CD4-positive, alpha-beta memory T cell (primary cell): ENCODE measurements around the gene FASN. TPM values are rescaled to one million over a fixed set of nuclear protein-coding genes. Genes with fewer than 3 reads are reported as not detected.
A peak's percentile ranks its signal among the peaks of the same experiment; 100 is the strongest.

Source experiments
- CTCF ChIA-PET: fragments of 350-600 bp; sonication (Branson Sonifier 250); formaldehyde crosslinking; loops from one replicate; lab custom pipeline; 2021; ENCODE audit warnings: inconsistent platforms; ENCODE audit not compliant: partially characterized antibody; lab: Charles Lee
- POLR2A ChIA-PET: fragments of 350-600 bp; sonication (Branson Sonifier 250); formaldehyde crosslinking; loops from one replicate; lab custom pipeline; 2021; ENCODE audit not compliant: partially characterized antibody; lab: Charles Lee
- DNase-seq, 5 donors: peaks; one replicate each; pipeline versions ENCODE4 v3.0.0 to v3.0.0-alpha.2; 2020 to 2022; ENCODE audit warnings: mixed read lengths in 1 of 5
- H3K27ac ChIP-seq: one replicate; pipeline ENCODE4 v1.7.0; 2013; ENCODE audit warnings: low read depth, low read length
- H3K27me3 ChIP-seq: 2 replicates; pipeline ENCODE4 v1.7.0; 2013; ENCODE audit warnings: mild to moderate bottlenecking, low read length, moderate library complexity; ENCODE audit not compliant: insufficient read depth
- H3K36me3 ChIP-seq: 2 replicates; pipeline ENCODE4 v1.7.0; 2013; ENCODE audit warnings: mild to moderate bottlenecking, low read length, moderate library complexity; ENCODE audit not compliant: insufficient read depth
- H3K4me1 ChIP-seq: 2 replicates; pipeline ENCODE4 v1.7.0; 2013; ENCODE audit warnings: mild to moderate bottlenecking, low read length, moderate library complexity; ENCODE audit not compliant: insufficient read depth
- H3K4me3 ChIP-seq, 2 donors: one replicate each; pipeline ENCODE4 v1.7.0; 2013; ENCODE audit warnings: low read length in 2 of 2, mild to moderate bottlenecking in 1 of 2
- H3K9me3 ChIP-seq, 2 donors: one replicate each; pipeline ENCODE4 v1.7.0; 2013; ENCODE audit warnings: low read length in 2 of 2, control low read depth in 1 of 2; ENCODE audit not compliant: control insufficient read depth in 1 of 2
- H3K27ac Mint-ChIP-seq, 7 donors: one replicate each; pipeline ENCODE4 v1.8.0; 2020 to 2021; ENCODE audit warnings: mixed read lengths in 7 of 7, mild to moderate bottlenecking in 6 of 7, inconsistent platforms in 3 of 7, moderate library complexity in 3 of 7
- H3K27me3 Mint-ChIP-seq, 2 donors: one replicate each; pipeline ENCODE4 v1.8.0; 2020 to 2021; ENCODE audit warnings: mixed read lengths in 2 of 2
- H3K36me3 Mint-ChIP-seq, 2 donors: one replicate each; pipeline ENCODE4 v1.8.0; 2020 to 2021; ENCODE audit warnings: mixed read lengths in 2 of 2, inconsistent platforms in 1 of 2, mild to moderate bottlenecking in 1 of 2
- H3K4me1 Mint-ChIP-seq, 4 donors: one replicate each; pipeline ENCODE4 v1.8.0; 2020 to 2021; ENCODE audit warnings: mixed read lengths in 4 of 4, mild to moderate bottlenecking in 1 of 4
- H3K4me3 Mint-ChIP-seq, 8 donors: one replicate each; pipeline ENCODE4 v1.8.0; 2020 to 2021; ENCODE audit warnings: mixed read lengths in 8 of 8, mild to moderate bottlenecking in 7 of 8, moderate library complexity in 6 of 8, inconsistent platforms in 3 of 8
- H3K9me3 Mint-ChIP-seq, 8 donors: one replicate each; pipeline ENCODE4 v1.8.0; 2020 to 2021; ENCODE audit warnings: mixed read lengths in 8 of 8, mild to moderate bottlenecking in 5 of 8, inconsistent platforms in 3 of 8, moderate library complexity in 1 of 8
- intact Hi-C: fragments of 100-400 bp; cut with micrococcal nuclease; formaldehyde crosslinking; loops from one replicate; pipeline ENCODE4 v1.15.1; 2023
- polyA plus RNA-seq, 2 donors: library from polyadenylated mRNA; unstranded; fragments of 300-500 nt; fragmentation: Illumina TruSeq; gene quantifications; one replicate each; pipeline ENCODE4 v1.2.3, GENCODE V29; 2021
- total RNA-seq, 2 experiments: library from RNA; stranded (reverse); gene quantifications; one replicate each; pipeline ENCODE4 v1.2.3, GENCODE V29; 2021

Gene FASN
- total and polyA plus RNA-seq, 4 experiments from 2014 or later, result 0.03 to 27.7 (median 15.0) TPM

DNA sequence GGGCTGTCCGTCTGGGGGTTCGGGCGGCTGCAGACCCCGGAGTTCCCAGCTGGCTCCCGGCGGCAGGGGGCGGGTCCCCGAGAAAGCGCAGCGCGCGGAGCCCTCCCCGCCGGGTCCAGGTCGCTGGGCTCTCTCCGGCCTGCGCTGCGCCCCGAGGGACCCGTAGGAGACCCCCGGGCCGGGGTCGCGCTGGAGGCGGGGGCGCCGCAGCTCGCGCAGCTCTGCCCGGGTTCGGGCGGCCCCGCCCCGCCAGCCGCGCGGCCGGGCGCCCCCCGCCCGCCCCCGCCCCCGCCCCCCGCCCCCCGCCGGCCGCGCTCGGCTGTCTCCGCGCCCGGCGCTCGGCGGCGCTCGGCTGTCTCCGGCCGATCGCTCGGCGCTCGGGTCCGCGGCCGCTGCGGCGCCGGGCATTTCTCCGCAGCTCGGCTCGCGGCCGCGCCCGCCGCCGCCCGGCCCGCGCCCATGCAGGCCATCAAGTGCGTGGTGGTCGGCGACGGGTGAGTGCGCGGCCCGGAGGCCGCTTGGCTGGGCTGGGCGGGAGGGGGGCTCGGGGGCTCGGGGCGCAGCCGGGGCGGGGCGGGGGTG is 66.6 kb downstream of the FASN start, which contains the start of gene RAC3:
RAC3 (plus strand) TSS at position 376 of the 582 bp plus-strand sequence; CDS start at position 460, 84 bp downstream.
- H3K4me3 ChIP-seq, result peak within 1 kb of the TSS in 1 of 2 donors; percentile 46
- H3K9me3 Mint-ChIP-seq, result no peaks in the 10 kb centered on the region
- H3K27ac ChIP-seq, result no peak within 1 kb of the TSS
- intact Hi-C loops, result loop anchor here (2.0 to 10.0 kb wide), 3 partner anchors 203 to 519 kb away; partner anchors contain the start of genes HEXD and OGFOD3
- peak within 1 kb of the TSS in 6 of 7 donors; percentile 48 to 91 (median 76) for H3K27ac Mint-ChIP-seq
- ChIA-PET POLR2A (interaction anchor here (1.3 to 3.2 kb wide), 10 partner anchors 10 to 182 kb away, joined by 3 to 28 read pairs (median 10); partner anchors contain the start of genes CENPX, DUS1L, FASN and GPS1), CTCF (interaction anchor here (2.2 to 4.1 kb wide), 2 partner anchors 123 to 266 kb away, joined by 12 to 70 read pairs; no protein-coding TSS in a partner anchor)
- peaks cover 0 to 5% of the 10 kb centered on the region in 2 donors for H3K36me3 Mint-ChIP-seq
- peaks cover 20% of the 10 kb centered on the region for H3K4me1 ChIP-seq
- H3K9me3 ChIP-seq, result no peaks in the 10 kb centered on the region
- no peak for DNase-seq
- no peaks in the 10 kb centered on the region for H3K27me3 Mint-ChIP-seq
- H3K4me1 Mint-ChIP-seq, result peaks cover 5 to 19% (median 11%) of the 10 kb centered on the region in 4 donors
- no peaks in the 10 kb centered on the region for H3K36me3 ChIP-seq
- peak within 1 kb of the TSS; percentile 79 to 89 (median 86) for H3K4me3 Mint-ChIP-seq
- no peaks in the 10 kb centered on the region for H3K27me3 ChIP-seq

DNA sequence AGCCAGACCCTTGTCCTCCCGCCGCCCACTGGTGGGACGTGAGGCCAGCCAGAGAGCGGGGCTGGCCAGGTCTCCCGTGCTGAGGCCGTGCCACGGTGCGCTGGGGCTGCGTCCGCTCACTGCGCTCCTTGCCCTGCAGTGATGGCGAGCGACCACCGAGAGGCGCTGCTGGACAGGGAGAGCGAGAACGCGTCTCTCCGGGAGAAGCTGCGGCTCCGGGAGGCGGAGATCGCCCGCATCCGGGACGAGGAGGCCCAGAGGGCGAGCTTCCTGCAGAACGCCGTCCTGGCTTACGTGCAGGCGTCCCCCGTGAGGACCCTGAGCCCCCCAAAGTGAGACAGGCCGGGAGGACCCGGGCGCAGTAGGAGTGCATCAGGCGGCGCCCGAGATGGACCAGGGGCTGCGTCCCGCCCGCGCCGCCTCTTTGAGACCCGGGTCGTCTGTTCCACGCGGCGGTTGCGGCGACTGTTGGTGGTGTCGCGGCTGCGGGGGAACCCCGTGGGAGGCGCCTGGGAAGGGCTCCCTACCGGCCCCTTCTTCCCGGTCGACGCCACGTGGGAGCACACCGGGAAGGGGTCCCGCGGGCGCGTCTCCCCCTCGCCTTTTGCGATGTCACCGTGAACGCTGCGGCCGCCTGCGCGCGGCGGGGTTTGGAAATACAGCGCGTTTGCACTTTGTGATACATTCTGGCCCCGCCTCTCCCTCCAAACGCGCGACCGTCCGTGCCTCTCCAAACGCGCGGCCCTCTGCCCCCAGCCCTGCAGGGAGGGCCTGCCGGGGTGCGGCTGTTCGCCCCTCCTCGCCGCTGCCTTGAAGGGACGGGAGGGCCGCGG is 67.3 kb downstream of the FASN start:
- POLR2A ChIA-PET, result interaction anchor here (0.7 to 3.2 kb wide), 20 partner anchors 9 to 488 kb away, joined by 3 to 28 read pairs (median 6); partner anchors contain the start of genes CENPX, DUS1L, FASN and GPS1
- peak; percentile 78 to 88 (median 85) for DNase-seq
- Mint-ChIP-seq H3K36me3 (peaks cover 0 to 5% of the 10 kb centered on the region in 2 donors), H3K4me3 (peak overlapping the region; percentile 79 to 89 (median 86)), H3K4me1 (peaks cover 5 to 14% (median 10%) of the 10 kb centered on the region in 4 donors), H3K27me3 (no peaks in the 10 kb centered on the region), H3K27ac (peak overlapping the region in 6 of 7 donors; percentile 48 to 91 (median 76)), H3K9me3 (no peaks in the 10 kb centered on the region)
- Histone ChIP-seq H3K27me3 (no peaks in the 10 kb centered on the region), H3K9me3 (no peaks in the 10 kb centered on the region), H3K4me3 (peak overlapping the region in 1 of 2 donors; percentile 46), H3K27ac (no peak overlapping the region), H3K36me3 (no peaks in the 10 kb centered on the region), H3K4me1 (peaks cover 13% of the 10 kb centered on the region)
- CTCF ChIA-PET, result interaction anchor here (0.6 to 4.1 kb wide), 28 partner anchors 9 to 291 kb away, joined by 3 to 70 read pairs (median 5); partner anchors contain the start of gene CENPX
- intact Hi-C loops, result loop anchor here (1.0 to 10.0 kb wide), 4 partner anchors 124 to 520 kb away; partner anchors contain the start of genes HEXD and OGFOD3

DNA sequence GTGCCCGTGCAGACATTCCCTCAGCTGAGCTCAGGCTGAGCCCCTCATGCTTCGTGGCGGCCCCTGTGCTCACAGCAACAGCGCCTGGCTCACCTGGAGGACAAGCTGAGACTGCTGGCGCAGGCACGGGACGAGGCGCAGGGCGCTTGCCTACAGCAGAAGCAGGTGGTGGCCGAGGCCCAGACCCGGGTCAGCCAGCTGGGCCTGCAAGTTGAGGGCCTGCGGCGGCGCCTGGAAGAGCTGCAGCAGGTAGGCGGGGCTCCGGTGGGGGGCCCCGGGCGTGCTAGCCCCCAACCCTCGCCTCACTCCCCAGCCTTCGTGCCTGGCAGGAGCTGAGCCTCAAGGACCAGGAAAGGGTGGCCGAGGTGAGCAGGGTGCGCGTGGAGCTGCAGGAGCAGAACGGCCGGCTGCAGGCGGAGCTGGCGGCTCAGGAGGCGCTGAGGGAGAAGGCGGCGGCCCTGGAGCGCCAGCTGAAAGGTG is 68.0 kb downstream of the FASN start:
- DNase-seq, result no peak
- Histone ChIP-seq H3K27ac (no peak overlapping the region), H3K27me3 (no peaks in the 10 kb centered on the region), H3K36me3 (no peaks in the 10 kb centered on the region), H3K4me3 (no peak overlapping the region), H3K4me1 (peaks cover 12% of the 10 kb centered on the region), H3K9me3 (no peaks in the 10 kb centered on the region)
- ChIA-PET POLR2A (interaction anchor here (0.7 to 3.2 kb wide), 20 partner anchors 8 to 489 kb away, joined by 3 to 28 read pairs (median 5); partner anchors contain the start of genes CENPX, DUS1L, FASN and GPS1), CTCF (interaction anchor here (0.8 to 4.1 kb wide), 26 partner anchors 9 to 292 kb away, joined by 3 to 70 read pairs (median 5); partner anchors contain the start of gene CENPX)
- Mint-ChIP-seq H3K27ac (no peak overlapping the region), H3K4me3 (peak overlapping the region in 1 of 8 donors; percentile 85), H3K27me3 (no peaks in the 10 kb centered on the region), H3K36me3 (peaks cover 0 to under 1% of the 10 kb centered on the region in 2 donors), H3K4me1 (peaks cover 3 to 10% (median 6%) of the 10 kb centered on the region in 4 donors), H3K9me3 (no peaks in the 10 kb centered on the region)
- intact Hi-C loops, result loop anchor here (1.0 to 10.0 kb wide), 4 partner anchors 124 to 521 kb away; partner anchors contain the start of genes HEXD and OGFOD3

GRCh38 chr17:82029391-82029790 is 68.6 kb downstream of the FASN start:
- Histone ChIP-seq H3K27ac (no peak overlapping the region), H3K4me3 (no peak overlapping the region), H3K4me1 (peaks cover 12% of the 10 kb centered on the region), H3K9me3 (no peaks in the 10 kb centered on the region), H3K27me3 (no peaks in the 10 kb centered on the region), H3K36me3 (no peaks in the 10 kb centered on the region)
- no peak for DNase-seq
- Mint-ChIP-seq H3K27ac (peak overlapping the region in 2 of 7 donors; percentile 64 to 81), H3K4me3 (peak overlapping the region in 4 of 8 donors; percentile 39 to 60 (median 54)), H3K27me3 (no peaks in the 10 kb centered on the region), H3K9me3 (no peaks in the 10 kb centered on the region), H3K36me3 (no peaks in the 10 kb centered on the region), H3K4me1 (peaks cover 3 to 8% (median 5%) of the 10 kb centered on the region in 4 donors)
- POLR2A ChIA-PET, result interaction anchor here (0.9 to 3.2 kb wide), 12 partner anchors 8 to 200 kb away, joined by 3 to 28 read pairs (median 6); partner anchors contain the start of genes CENPX, DUS1L, FASN and SLC16A3
- intact Hi-C loops, result no loop called here
- CTCF ChIA-PET, result interaction anchor here (1.0 to 4.1 kb wide), 16 partner anchors 8 to 292 kb away, joined by 4 to 70 read pairs (median 7); partner anchors contain the start of gene CENPX

DNA sequence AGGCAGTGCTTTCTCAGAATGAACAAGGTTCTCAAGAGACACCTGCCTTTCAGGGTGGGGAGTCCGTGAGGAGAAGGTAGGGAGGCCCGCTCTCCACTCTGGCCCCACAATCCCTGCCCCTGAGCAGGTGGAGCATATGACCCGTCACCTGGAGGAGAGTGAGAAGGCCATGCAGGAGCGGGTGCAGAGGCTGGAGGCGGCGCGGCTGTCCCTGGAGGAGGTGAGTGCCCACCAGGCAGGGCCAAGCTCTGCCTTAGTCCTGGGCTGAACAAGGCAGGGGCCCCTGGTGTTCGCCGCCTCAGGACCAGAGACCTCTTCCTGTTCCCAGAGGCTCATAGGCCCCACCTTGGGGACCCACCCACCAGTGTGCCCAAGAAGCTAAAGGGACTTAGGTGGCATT is 69.1 kb downstream of the FASN start:
- intact Hi-C loops, result no loop called here
- H3K4me1 Mint-ChIP-seq, result peaks cover 4 to 11% (median 5%) of the 10 kb centered on the region in 4 donors
- Histone ChIP-seq H3K4me3 (no peak overlapping the region), H3K27me3 (no peaks in the 10 kb centered on the region), H3K4me1 (peaks cover 16% of the 10 kb centered on the region), H3K9me3 (no peaks in the 10 kb centered on the region), H3K27ac (no peak overlapping the region), H3K36me3 (no peaks in the 10 kb centered on the region)
- DNase-seq, result no peak
- H3K9me3 Mint-ChIP-seq, result no peaks in the 10 kb centered on the region
- H3K4me3 Mint-ChIP-seq, result no peak overlapping the region
- no peaks in the 10 kb centered on the region for H3K36me3 Mint-ChIP-seq
- H3K27ac Mint-ChIP-seq, result no peak overlapping the region
- CTCF ChIA-PET, result interaction anchor here (1.2 to 4.1 kb wide), 7 partner anchors 9 to 293 kb away, joined by 5 to 70 read pairs (median 9); partner anchors contain the start of gene DCXR
- no peaks in the 10 kb centered on the region for H3K27me3 Mint-ChIP-seq
- POLR2A ChIA-PET, result interaction anchor here (0.9 to 3.2 kb wide), 7 partner anchors 22 to 123 kb away, joined by 3 to 28 read pairs (median 3); partner anchors contain the start of genes DUS1L and FASN
